Thyroid gland (tissue), 4 donors: ENCODE results near the gene CCDC157. TPM values are rescaled to one million over a fixed set of nuclear protein-coding genes. Genes with fewer than 3 reads are reported as not detected.

Source experiments
- DNase-seq, 2 donors: peaks; one replicate each; pipeline ENCODE4 v3.0.0-alpha.2; 2019
- H3K27ac ChIP-seq, 3 donors: fragments of 200-600 bp; sonication (generic); 1 replicate in 2 of 3; 2 replicates in 1 of 3; pipeline ENCODE4 v1.5.1; 2016 to 2019; ENCODE audit warnings: mild to moderate bottlenecking in 1 of 3, moderate library complexity in 1 of 3
- H3K27me3 ChIP-seq: fragments of 200-600 bp; sonication (generic); one replicate; pipeline ENCODE4 v1.5.1; 2019
- H3K36me3 ChIP-seq, 2 donors: fragments of 200-600 bp; sonication (generic); one replicate each; pipeline ENCODE4 v1.5.1; 2016 to 2019
- H3K4me1 ChIP-seq, 2 donors: fragments of 200-600 bp; sonication (generic); one replicate each; pipeline ENCODE4 v1.5.1; 2017 to 2019
- H3K4me3 ChIP-seq, 3 donors: fragments of 200-600 bp; sonication (generic); replicated peaks in 1 of 3; 1 replicate in 2 of 3; 2 replicates in 1 of 3; pipeline ENCODE4 v1.5.1; 2016; ENCODE audit warnings: mild to moderate bottlenecking in 1 of 3
- H3K9me3 ChIP-seq: fragments of 200-600 bp; sonication (generic); one replicate; pipeline ENCODE4 v1.5.1; 2017
- POLR2A ChIP-seq, 2 donors: fragments of 450-650 bp; IDR thresholded peaks; one replicate each; pipeline ENCODE4 v1.6.1; 2017; ENCODE audit warnings: antibody characterized with exemption in 2 of 2, mild to moderate bottlenecking in 2 of 2, moderate library complexity in 1 of 2
- WGBS, 2 donors: methylation state at CpG; one replicate each; pipeline ENCODE4 v1.1.5; 2017; 5-methylcytosine and 5-hydroxymethylcytosine counted together
- intact Hi-C: fragments of 100-400 bp; cut with DNase I; formaldehyde crosslinking; loops from one replicate; pipeline ENCODE4 v1.15.1; 2023
- total RNA-seq, 4 donors: library from RNA; depleted of rRNA; stranded (reverse); fragments of >200 nt; gene quantifications; one replicate each; pipeline ENCODE4 v1.2.3, GENCODE V29; 2016
- TF ChIP-seq, protein P1 (sequence below), 6 experiments: fragments of 200-600 bp in 3 of 6; fragments of 450-650 bp in 3 of 6; sonication (generic) in 3 of 6; IDR thresholded peaks; one replicate each; pipeline ENCODE4 v1.5.1; 2016 to 2019; ENCODE audit warnings: antibody characterized with exemption in 6 of 6, mild to moderate bottlenecking in 2 of 6, inconsistent platforms in 1 of 6, moderate library complexity in 1 of 6

The CCDC157 gene
- total RNA-seq, 4 donors from 2014 or later = 8.1 to 18.3 (median 15.6) TPM

- WGBS, 2 donors = 84 to 90% methylated on average over 9 to 13 of the region's 13 CpGs
- Histone ChIP-seq H3K4me1 (no peaks in the 10 kb centered on the region), H3K27ac (no peak overlapping the region), H3K9me3 (no peaks in the 10 kb centered on the region), H3K36me3 (no peaks in the 10 kb centered on the region), H3K27me3 (no peaks in the 10 kb centered on the region), H3K4me3 (no peak overlapping the region)
- intact Hi-C loops = no loop called here
- TF ChIP-seq, protein P1, sequence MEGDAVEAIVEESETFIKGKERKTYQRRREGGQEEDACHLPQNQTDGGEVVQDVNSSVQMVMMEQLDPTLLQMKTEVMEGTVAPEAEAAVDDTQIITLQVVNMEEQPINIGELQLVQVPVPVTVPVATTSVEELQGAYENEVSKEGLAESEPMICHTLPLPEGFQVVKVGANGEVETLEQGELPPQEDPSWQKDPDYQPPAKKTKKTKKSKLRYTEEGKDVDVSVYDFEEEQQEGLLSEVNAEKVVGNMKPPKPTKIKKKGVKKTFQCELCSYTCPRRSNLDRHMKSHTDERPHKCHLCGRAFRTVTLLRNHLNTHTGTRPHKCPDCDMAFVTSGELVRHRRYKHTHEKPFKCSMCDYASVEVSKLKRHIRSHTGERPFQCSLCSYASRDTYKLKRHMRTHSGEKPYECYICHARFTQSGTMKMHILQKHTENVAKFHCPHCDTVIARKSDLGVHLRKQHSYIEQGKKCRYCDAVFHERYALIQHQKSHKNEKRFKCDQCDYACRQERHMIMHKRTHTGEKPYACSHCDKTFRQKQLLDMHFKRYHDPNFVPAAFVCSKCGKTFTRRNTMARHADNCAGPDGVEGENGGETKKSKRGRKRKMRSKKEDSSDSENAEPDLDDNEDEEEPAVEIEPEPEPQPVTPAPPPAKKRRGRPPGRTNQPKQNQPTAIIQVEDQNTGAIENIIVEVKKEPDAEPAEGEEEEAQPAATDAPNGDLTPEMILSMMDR (IDR thresholded peaks at IDR 0.05) = no peak
- TF ChIP-seq POLR2A (IDR thresholded peaks at IDR 0.05) = no peak
- DNase-seq = no peak
These were observed 15.2 kb downstream of the CCDC157 start for GRCh38 chr22:30371981-30372380.

GRCh38 chr22:30372915-30373314 is 16.1 kb downstream of the CCDC157 start:
- TF ChIP-seq, protein P1 (IDR thresholded peaks at IDR 0.05) = no peak
- TF ChIP-seq POLR2A (IDR thresholded peaks at IDR 0.05) = no peak
- DNase-seq = no peak
- H3K4me1 ChIP-seq = no peaks in the 10 kb centered on the region
- H3K27me3 ChIP-seq = no peaks in the 10 kb centered on the region
- 62 to 66% methylated on average over 7 to 8 of the region's 8 CpGs for WGBS, 2 donors
- intact Hi-C loops = no loop called here
- no peaks in the 10 kb centered on the region for H3K36me3 ChIP-seq
- H3K4me3 ChIP-seq = no peak overlapping the region
- H3K9me3 ChIP-seq = no peaks in the 10 kb centered on the region
- no peak overlapping the region for H3K27ac ChIP-seq

DNA sequence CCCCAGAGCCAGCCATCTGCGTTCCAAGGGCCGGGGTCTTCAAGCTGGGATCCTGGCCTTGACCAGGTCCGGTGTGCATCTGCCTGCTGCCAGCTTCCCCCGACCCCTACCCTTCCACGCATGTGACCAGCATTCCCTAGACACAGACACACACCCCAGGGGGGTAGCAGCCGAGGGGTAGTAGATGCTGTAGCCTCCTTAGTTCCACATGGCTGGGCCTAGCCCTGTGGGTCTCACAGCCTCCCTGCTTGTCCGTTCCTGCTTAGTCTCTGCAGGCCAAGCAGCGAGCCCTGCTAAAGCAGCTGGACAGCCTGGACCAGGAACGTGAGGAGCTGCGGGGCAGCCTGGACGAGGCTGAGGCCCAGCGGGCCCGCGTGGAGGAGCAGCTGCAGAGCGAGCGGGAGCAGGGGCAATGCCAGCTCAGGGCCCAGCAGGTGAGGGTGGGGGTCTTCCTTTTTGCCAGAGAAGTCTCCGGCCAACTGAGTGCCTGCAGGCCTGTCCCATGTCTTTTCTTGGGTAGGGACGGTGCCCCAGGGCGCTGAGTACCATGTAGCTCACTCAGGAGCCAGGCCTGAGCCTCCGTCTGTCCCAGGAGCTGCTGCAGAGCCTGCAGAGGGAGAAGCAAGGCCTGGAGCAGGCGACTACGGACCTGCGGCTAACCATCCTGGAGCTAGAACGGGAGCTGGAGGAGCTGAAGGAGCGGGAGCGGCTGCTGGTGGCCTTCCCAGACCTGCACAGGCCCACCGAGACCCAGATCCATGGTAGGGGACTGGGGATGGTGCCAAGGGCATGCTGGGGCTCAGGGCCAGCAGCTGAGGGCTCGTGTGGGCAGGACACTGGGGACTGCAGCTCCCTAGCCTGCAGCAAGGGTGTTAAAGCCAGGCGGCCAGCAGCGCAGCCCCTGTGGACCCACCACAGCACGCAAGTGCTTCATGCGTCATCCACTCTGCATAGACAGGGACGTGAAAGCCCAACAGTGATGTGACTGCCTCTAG is 16.8 kb downstream of the CCDC157 start:
- H3K4me3 ChIP-seq = no peak overlapping the region
- H3K27ac ChIP-seq = no peak overlapping the region
- H3K36me3 ChIP-seq = no peaks in the 10 kb centered on the region
- peak in 1 of 2 donors; percentile 40 for DNase-seq
- H3K27me3 ChIP-seq = no peaks in the 10 kb centered on the region
- H3K4me1 ChIP-seq = no peaks in the 10 kb centered on the region
- TF ChIP-seq, protein P1 (IDR thresholded peaks at IDR 0.05) = no peak
- TF ChIP-seq POLR2A (IDR thresholded peaks at IDR 0.05) = no peak
- no peaks in the 10 kb centered on the region for H3K9me3 ChIP-seq
- WGBS, 2 donors = 66 to 72% methylated on average over 9 to 23 of the region's 33 CpGs
- intact Hi-C loops = no loop called here

DNA sequence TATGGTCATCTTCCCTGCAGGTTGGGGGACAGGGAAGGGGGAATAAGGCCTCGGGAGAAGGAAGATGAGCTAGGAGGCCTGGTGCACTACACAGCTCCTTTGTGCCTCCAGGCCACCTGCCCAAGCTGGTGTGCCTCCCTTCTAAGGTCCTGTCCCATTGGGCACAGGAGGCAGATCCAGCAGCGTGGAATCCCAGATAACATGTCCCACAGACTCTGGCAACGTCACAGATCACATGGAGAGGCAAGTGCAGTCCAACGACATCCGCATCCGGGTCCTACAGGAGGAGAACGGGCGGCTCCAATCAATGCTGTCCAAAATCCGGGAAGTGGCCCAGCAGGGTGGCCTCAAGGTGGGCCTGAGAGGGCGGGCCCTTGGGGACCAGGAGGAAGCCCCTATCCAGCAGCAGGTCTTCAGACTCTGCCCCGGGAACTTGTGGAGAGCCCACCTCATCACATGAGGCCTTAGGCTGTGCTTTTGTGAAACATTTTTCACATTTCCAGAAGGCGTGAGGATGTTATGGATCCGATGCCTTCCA is 18.6 kb downstream of the CCDC157 start:
- no peak for DNase-seq
- Histone ChIP-seq H3K27me3 (no peaks in the 10 kb centered on the region), H3K36me3 (no peaks in the 10 kb centered on the region), H3K27ac (no peak overlapping the region), H3K4me3 (no peak overlapping the region), H3K9me3 (no peaks in the 10 kb centered on the region), H3K4me1 (no peaks in the 10 kb centered on the region)
- intact Hi-C loops = no loop called here
- 88 to 91% methylated on average over 11 to 13 of the region's 13 CpGs for WGBS, 2 donors
- no peak for TF ChIP-seq POLR2A (IDR thresholded peaks at IDR 0.05)
- TF ChIP-seq, protein P1 (IDR thresholded peaks at IDR 0.05) = no peak

- Histone ChIP-seq H3K9me3 (no peaks in the 10 kb centered on the region), H3K36me3 (no peaks in the 10 kb centered on the region), H3K27ac (no peak overlapping the region), H3K27me3 (no peaks in the 10 kb centered on the region), H3K4me1 (no peaks in the 10 kb centered on the region), H3K4me3 (no peak overlapping the region)
- DNase-seq = no peak
- intact Hi-C loops = no loop called here
- WGBS, 2 donors = 83 to 99% methylated on average over 1 to 15 of the region's 20 CpGs
- TF ChIP-seq, protein P1 (IDR thresholded peaks at IDR 0.05) = no peak
- TF ChIP-seq POLR2A (IDR thresholded peaks at IDR 0.05) = no peak
These were observed 23.2 kb downstream of the CCDC157 start for GRCh38 chr22:30380011-30380410.
